Raji (cell line): ENCODE measurements around the gene KDELR3.

Experiments
- POLR2A ChIP-seq: IDR thresholded peaks from 2 replicates; pipeline ENCODE4 v1.6.1; 2011; ENCODE audit warnings: low read depth, low read length, control low read depth; ENCODE audit not compliant: insufficient read depth

KDELR3 gene

GRCh38 chr22:38450234-38450797 lies 17.6 kb upstream of the KDELR3 start:
- TF ChIP-seq POLR2A: no peak

GRCh38 chr22:38451404-38451803 lies 16.5 kb upstream of the KDELR3 start:
- TF ChIP-seq POLR2A: no peak

- TF ChIP-seq POLR2A: no peak
These were observed 16.0 kb upstream of the KDELR3 start for GRCh38 chr22:38451864-38452263.

GRCh38 chr22:38452373-38453065 lies 15.4 kb upstream of the KDELR3 start:
- no peak for TF ChIP-seq POLR2A

GRCh38 chr22:38453066-38453672 lies 14.7 kb upstream of the KDELR3 start:
- TF ChIP-seq POLR2A: no peak

GRCh38 chr22:38453996-38454352 lies 13.9 kb upstream of the KDELR3 start:
- TF ChIP-seq POLR2A: no peak

- no peak for TF ChIP-seq POLR2A
These were observed 13.4 kb upstream of the KDELR3 start for GRCh38 chr22:38454353-38455075.

- TF ChIP-seq POLR2A: no peak
These were observed 12.8 kb upstream of the KDELR3 start, which contains the start of gene KCNJ4 for GRCh38 chr22:38455076-38455529. Gene KCNJ4, minus strand, starts transcription at chr22:38455199. Its CDS starts 27,067 bp downstream, at chr22:38428132.

- TF ChIP-seq POLR2A: no peak
These were observed 12.2 kb upstream of the KDELR3 start for GRCh38 chr22:38455530-38456271.

- no peak for TF ChIP-seq POLR2A
These were observed 11.5 kb upstream of the KDELR3 start for GRCh38 chr22:38456272-38456835.

- TF ChIP-seq POLR2A: no peak
These were observed 10.8 kb upstream of the KDELR3 start for GRCh38 chr22:38456841-38457699.

GRCh38 chr22:38460426-38460840 lies 7.5 kb upstream of the KDELR3 start:
- no peak for TF ChIP-seq POLR2A

GRCh38 chr22:38461057-38461413 lies 6.9 kb upstream of the KDELR3 start:
- no peak for TF ChIP-seq POLR2A
